ENCODE measurements around the gene SCFD2. TPM values are rescaled to one million over a fixed set of nuclear protein-coding genes. Genes with fewer than 3 reads are reported as not detected.
"Not testable (repeated sequence)": the region's sequence is repeated elsewhere in the genome, so short reads cannot be mapped to it uniquely, and the experiment has no call there.

SCFD2 gene
- total RNA-seq, 1 donor from 2014 or later: 20.8 TPM

DNA sequence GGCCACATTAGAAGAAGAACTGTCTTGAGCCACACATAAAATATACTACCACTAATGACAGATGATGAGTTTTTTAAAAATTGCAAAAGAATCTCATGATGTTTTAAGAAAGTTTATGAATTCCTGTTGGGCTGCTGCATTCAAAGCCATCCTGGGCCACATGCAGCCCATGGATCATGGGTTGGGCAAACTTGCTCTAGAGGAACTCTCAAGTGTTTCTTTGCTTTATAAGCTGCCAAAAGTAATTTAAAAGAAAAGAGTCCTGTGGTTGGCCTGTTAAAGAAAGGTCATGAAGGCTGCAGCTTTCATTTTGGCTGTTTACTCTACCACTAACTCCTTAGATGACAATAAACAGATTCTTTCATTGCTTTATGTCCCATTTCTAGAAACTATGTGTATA lies 218.2 kb downstream of the SCFD2 start:
- no peak for DNase-seq (ENCODE audit: low read depth, low spot score)

DNA sequence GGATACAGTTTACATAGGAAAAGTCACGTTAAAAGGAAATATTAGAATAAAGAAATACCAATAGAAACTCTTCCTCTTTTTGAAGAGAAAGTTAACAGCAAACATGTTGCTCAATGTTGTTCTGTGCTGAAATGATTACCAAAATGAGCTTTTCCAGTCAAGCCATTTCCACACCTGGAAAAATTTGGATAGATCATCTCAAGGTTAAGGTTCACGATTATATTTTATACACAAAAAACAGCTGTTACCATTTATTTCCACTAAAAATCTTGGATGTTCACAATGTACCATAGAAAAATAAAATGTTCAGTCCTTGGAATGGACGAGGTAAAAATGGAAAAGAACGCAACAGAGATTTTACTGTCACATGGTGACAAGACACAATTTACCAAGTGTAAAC lies 218.7 kb downstream of the SCFD2 start:
- no peak for DNase-seq (ENCODE audit: low read depth, low spot score)

DNA sequence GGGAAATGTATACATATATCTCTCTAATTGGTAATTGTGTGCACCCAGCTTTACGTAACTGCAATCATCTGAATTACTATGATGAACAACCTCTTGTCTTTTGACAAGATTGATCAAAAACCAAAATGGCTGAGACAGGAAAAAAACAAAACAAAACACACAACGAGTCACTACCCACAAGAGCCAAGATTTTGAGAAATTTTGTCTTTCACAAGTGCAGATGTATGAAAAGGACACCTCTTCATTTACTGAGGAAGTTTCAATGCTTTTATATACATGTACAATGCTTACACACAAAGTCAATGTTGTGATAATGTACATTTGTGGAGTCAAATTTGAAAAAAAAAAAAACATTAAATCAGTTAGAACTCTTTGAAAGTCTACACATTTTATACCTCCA lies 224.6 kb downstream of the SCFD2 start:
- no peak for DNase-seq (ENCODE audit: low read depth, low spot score)

DNA sequence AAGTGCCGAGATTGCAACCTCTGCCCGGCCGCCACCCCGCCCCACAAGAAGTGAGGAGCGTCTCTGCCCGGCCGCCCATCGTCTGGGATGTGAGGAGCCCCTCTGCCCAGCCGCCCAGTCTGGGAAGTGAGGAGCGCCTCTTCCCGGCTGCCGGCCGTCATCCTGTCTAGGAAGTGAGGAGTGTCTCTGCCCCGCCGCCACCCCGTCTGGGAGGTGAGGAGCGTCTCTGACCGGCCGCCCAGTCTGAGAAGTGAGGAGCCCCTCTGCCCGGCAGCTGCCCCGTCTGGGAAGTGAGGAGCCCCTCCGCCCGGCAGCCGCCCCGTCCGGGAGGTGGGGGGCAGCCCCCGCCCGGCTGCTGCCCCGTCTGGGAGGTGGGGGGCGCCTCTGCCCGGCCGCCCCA lies 226.6 kb downstream of the SCFD2 start:
- DNase-seq (ENCODE audit: low read depth, low spot score): not testable (repeated sequence)

DNA sequence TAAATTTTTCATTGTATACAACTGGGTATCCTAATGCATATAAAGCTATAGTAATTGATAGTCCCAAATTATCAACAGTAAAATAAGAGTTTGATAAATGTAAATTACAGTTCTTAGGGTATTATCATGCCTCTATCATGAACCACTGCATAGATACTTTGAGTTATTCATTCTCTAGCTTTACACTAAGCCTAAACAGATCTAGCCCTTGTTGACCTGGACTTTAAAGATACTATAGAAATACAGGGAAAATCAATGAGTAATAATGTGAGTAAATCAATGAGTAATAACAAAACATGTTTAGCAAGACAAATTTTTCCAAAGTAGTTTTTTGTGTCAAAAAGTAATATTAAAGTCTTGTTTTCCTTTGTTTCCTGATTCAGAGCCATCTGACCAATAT lies 228.4 kb downstream of the SCFD2 start:
- no peak for DNase-seq (ENCODE audit: low read depth, low spot score)

DNA sequence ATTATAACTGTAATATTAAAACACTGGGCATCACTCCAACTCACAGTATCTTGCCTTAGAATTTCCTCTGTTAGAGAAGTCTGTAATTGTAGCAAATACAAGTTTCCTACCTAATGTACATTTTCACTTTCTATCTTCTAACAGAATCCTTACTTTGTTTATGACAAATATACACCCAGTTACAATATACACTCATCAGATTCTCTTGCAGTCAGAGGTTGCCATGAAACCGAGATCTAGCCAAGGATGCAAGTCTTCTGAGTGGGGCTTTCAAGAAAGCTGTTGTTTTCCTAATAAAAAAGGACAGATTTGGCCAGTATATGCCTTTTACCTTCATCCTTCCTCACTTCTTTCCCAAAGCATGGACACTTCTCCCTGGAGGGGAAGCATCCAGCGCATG lies 228.9 kb downstream of the SCFD2 start:
- DNase-seq (ENCODE audit: low read depth, low spot score): no peak

DNA sequence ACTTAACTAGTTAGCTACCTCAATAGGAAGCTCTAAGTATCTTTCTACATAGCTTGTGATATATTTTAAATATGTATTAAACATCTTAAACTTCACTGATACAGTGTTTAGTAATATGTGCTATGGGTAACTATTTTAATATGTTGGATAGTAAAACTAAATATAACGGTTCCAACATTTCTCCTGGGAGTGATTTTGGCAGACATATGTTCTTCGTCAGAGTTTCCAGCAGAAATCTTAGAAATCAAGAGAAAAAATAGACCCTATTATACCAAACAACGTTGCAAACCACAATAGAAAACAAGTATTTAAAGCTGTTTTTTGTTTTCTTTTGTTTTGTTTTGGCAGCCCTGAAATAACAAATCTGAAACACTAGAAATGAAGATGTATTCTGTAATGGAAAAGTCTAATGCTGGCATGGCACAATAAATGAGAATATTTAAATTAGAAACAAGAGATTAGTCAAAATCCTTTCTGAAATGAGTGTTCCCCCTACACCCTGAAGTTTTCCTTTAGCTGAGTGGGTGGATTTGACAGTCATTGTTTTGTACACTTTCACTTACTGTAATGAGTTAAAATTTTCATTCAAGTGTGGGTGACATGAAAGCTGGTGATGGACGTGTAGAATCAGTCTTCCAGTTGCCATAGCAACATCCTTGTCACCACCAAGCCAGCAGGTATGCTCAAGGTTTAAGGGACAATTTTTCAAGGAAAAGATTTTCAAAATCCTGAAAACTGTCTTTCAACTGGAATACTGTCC lies 233.5 kb downstream of the SCFD2 start:
- no peak for DNase-seq (ENCODE audit: low read depth, low spot score)

DNA sequence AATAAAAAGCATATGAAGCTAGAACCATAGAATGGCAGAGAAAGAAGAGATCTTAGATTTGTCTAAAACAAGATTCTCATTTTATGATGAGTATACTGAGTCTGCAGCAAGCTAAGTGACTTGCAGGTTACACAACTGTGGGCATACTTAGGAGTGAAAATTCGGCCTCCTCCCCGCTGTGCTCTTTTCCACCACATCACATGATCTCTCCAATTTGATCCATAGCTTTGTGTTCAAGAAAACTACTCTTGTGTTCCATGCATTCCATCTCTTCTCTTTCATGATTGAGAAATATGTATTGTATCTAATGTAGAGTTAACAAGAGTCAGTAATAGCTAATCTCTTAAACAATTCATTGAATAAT lies 234.3 kb downstream of the SCFD2 start:
- no peak for DNase-seq (ENCODE audit: low read depth, low spot score)

DNA sequence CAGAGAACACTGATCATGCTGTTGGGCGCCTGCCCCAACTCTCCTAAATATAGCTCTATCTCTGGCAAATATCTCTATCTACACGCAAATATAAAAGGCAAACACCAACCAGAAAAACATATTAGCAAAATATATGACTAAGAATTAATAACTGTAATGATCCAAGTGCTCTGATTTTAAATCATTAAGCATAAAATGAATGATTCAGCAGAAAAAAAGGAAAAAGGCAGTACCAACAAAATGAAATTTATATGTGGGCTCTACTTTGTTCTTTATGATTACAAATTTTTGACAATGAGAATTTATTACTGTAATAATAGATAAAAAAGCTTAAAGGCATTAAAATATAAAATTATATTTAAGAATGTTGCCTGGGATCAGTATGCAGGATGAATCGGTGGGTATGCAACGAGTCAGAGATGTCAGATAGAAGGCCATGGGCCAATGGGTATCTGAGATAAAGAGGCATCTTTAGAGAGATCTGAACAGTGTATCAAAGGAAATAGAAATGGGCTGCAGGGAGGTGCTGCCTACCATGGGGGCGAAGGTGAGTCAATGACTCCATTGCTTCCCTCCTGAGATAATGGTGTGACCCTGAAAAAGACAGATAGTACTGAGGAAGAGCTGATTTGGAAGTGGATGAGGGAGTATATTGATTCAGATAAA lies 234.8 kb downstream of the SCFD2 start:
- no peak for DNase-seq (ENCODE audit: low read depth, low spot score)

DNA sequence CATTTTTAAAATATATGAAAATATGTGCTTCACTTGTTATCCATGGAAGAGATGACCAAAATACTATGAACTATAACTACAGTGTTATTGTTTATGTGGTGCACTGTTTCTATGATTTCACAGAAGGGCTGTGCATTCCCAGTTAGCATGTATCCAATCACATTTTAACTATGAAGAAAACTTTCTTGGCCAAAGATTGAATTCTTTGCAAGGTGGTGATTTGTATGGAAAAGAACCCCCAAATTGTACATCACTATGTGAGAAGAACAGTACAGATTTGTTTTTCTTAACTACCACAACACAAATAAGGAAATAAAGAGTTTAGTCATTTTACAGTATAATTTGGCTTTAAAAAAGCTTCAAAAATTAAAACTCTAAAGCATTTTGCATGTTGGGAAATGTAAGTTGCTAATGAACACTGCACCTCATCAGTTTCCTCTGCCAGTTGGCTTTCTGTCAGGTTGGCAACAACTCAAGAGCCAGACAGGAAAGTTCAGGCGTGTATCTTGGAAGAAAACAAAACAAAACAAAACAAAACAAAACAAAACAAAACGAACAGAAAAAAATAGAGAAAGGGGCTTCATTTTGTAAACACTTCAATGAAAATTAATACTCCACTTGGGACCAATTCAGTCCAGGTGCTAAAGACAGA lies 237.0 kb downstream of the SCFD2 start:
- DNase-seq (ENCODE audit: low read depth, low spot score): peak; percentile 50

DNA sequence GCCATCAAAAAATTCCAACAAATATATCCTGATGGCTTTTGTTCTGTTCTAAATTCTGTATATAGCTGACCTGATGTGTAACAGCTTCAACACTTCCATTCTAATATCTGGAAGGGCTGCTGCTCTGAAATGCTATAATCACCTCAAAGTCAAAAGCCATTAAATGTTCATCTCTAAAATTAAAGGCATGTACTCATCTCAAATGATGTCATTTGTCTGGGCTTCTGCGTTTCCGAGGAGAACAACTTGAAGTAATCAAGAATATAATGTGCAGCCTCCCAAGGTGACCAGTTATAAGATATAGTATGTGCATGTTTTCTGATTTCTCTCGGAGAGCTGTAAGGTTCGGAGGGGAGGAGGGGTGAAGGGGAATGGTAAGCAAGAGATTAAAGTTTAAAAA lies 237.6 kb downstream of the SCFD2 start:
- DNase-seq (ENCODE audit: low read depth, low spot score): no peak

DNA sequence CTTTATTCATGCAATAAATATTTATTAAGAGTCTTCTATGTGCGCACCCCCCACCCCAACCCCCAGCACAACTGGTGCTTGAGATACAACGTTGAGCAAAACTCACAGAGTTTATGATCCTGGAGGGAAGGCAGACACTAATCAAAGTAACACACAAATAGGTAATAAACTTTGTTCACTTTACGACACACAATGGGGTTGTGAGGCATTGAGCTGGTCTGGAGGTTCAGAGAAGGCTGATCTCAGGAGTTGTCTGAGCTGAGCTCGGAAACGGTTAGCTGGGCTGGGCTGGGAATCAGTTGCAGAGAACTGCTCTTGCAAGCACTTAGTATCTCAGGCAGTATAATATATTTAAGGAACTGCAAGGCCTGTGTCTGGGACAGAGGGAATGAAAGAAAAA lies 238.5 kb downstream of the SCFD2 start:
- DNase-seq (ENCODE audit: low read depth, low spot score): no peak

DNA sequence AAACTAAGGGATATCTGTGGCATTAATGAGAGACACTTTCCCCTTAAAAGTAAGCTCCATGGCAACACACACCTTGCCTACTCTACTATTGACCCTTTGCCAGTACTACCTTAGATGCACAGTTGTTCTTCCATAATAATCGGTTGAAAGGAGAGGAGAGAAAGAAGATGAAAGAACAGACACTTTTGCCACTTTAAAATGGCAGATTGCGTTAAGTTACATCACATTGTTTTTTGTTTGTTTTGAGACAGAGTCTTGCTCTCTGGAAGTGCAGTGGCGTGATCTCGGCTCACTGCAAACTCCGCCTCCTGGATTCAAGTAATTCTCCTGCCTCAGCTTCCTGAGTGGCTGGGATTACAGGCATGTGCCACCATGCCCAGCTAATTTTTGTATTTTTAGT lies 239.8 kb downstream of the SCFD2 start:
- no peak for DNase-seq (ENCODE audit: low read depth, low spot score)

DNA sequence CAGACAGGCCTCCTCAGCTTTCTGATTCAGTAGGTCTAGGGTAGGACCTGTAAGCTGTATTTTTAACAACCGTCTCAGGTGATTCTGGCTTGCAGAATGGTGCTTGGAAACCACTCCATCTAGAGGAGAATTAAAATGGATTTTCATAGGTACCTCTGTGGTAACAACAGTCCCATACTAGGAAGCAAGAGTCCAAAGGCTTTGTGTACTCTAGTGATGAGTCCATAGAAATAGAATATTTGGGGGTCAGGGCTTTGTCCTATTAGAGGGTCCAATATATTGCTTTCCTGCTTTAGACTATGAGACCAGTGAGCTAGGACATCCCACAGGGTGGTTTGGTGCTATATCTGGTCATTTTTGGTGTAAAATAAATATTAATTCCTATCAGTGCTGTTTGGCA lies 242.0 kb downstream of the SCFD2 start:
- no peak for DNase-seq (ENCODE audit: low read depth, low spot score)

DNA sequence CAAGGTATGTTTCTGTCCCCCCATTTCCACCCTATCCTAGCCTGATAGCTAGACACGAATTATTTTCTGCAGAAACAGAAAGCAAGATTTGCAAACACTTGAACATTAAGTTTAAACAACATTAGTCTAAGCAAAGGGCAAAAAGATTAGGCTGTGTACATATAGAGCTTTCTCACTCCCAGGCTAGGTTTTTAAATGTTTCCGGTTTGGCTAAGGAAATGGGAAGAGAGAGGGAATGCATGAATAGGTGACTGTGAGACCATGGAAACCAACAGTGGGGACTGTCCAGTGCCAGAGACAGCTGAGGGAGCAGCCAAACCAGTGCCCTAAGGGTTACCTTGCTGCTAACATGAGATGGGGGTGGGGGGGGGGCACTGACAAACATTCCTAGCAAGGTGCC lies 242.7 kb downstream of the SCFD2 start:
- no peak for DNase-seq (ENCODE audit: low read depth, low spot score)

DNA sequence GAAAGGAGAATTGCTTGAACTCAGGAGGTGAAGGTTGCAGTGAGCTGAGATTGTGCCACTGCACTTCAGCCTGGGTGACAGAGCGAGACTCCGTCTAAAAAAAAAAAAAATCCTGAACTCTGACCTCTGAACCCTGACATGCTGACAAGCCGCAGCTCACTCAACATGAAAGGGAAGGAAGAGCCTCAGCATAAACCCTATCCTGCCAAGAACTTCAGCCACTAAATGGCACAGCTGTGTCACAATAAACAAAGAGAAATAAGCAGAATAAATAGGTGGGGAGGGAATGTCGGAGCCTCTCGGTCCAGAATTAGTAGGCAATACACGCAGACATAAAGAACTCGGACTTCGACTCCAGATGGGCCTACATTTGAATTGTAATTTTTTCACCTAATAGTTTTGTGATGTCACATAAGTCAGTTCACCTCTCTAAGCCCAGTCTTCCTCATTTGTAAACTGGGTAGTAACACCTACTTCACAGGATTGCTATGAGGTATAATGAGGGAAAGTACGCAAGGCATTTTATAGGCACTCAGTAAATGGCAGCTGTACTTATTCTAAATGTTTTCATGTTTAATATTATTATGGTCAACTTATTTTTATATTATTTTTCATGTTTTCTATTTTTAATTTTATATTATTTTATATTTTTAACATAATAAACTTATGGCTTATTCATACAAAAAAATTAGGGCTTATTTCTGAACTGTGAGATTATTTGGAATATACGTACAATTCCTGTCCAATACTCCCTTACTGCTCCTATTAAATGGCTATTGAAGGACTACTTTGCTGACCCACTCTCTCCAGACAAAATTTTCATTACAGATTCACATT lies 243.4 kb downstream of the SCFD2 start:
- no peak for DNase-seq (ENCODE audit: low read depth, low spot score)

DNA sequence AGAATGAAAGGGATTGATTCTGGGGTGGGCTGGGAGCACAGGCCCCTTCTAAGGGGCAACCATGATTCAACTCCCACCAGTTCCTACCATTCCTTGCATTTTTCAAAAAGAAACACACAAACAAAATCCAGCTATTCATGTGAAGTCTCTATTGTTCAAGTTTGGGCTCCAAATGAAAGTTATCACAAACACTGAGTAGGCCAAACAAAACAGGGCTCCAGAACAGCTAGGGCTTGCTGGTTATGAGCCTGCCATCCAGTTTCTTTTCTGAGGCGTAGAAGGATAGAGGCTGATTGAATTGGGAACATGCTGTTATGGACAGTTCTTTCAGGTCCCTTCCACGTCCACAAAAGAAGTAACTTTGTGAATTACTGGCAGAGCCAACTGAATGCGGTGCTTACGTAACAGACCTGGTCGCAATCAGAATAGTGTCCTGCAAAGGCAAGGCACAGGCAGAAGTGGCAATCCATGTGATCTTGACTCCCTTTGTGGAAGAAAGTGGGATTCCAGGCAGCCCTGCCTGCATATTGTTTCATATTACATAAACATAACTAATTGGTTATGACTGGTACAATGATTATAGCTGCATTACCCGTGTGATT lies 244.5 kb downstream of the SCFD2 start:
- DNase-seq (ENCODE audit: low read depth, low spot score): no peak

DNA sequence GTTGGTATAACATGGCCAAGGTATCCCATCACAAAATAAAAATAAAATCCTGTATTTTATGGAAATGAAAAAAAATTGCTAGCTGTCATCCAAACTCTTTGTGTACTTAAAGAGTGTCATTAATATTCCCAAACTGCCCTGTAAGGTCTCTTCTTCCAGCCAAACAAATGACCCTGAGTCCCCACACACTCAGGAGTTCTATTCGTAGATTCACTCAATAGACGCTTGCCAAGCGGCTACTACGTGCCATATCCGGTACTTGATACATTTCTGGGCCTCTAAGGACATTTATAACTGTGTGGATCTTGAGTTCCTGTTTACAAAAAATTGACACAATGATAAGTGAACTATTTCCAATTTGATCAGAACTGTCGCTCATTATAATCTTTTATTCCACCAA lies 245.1 kb downstream of the SCFD2 start:
- DNase-seq (ENCODE audit: low read depth, low spot score): no peak

DNA sequence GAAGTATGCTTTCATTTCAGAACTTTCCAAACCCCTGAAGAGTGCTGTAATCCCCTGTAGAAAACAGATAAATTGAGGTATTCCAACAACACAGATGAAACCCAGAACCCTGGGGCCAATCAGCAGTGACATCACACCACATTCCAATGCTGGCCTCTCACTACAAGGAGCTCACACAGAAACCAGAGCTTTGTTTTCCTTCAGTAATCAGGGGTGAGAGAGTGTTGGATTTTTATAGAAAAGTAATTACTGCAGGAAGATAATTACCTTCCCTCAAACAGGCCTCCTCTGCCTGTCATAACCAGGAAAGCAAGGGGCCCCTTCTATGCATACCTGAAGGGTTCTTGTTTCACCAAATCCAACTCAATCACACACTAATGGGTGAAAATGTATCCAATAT lies 246.2 kb downstream of the SCFD2 start:
- no peak for DNase-seq (ENCODE audit: low read depth, low spot score)

DNA sequence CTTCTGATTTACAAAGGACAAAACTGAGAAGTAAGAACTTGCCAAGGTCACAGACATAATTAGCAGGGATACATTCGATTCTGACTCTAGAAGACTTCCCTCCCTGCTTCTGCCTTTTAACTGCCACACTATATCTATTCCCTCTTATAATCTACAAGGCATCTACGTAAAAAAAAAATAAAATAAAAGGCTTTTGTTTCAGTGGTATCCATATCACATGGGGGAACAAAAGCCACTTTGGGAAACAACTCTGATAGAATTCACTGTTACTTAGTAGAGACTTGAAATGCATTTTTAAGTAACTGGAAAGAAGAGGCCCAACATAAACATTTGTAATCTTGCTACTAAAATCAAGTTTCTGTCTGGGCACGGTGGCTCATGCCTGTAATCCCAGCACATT lies 247.2 kb downstream of the SCFD2 start:
- no peak for DNase-seq (ENCODE audit: low read depth, low spot score)

DNA sequence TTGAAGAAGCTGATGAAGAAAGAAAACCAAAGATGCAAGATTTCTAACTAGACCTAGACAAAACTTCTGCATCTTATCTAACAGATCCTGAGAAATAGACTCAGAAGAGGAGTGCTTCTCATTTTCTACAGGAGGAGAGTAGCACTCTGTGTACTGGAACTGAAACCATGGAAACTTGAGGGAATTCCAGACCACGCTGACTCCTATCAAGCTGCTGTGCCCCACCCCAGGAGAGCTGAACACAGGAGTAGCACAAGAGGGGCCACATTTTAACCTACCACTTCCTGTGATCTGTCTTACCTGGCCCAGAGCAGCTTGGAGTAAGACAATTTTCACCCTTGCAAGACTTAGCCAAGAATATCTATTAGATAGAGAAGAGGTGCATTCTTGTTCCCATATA lies 248.9 kb downstream of the SCFD2 start:
- no peak for DNase-seq (ENCODE audit: low read depth, low spot score)

Data from pulmonary artery endothelial cell (primary cell).